Measurements from ENCODE around the gene ATP1B3.
"Not testable (repeated sequence)": the region's sequence is repeated elsewhere in the genome, so short reads cannot be mapped to it uniquely, and the experiment has no call there.

The ATP1B3 gene

DNA sequence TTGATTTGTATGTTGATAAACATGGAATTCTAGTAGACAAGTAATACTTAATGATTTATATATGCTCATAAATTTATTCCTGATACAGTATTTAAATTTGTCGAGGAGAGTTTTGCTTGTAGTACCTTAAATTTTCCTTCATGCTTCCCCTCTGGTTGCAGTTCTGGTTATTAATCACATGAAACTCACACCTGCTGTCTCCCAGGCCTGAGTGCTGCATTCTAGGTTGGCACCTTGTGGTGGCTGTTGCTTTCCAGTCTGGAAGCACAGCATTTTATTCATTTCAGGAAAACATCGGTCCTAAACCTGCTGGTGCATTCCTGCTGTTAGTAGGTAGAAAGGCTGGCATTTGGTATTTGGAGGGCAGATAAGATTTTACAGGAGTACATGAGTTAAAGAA, 44.9 kb downstream of the ATP1B3 start:
- no peaks in the 10 kb centered on the region for H3K9me3 ChIP-seq (replicated peaks; ENCODE audit: insufficient read depth, low read length)
- 0 out of 2 replicates have a peak, but pooled peaks cover 4% of the 10 kb centered on the region for H3K36me3 ChIP-seq (replicated peaks; ENCODE audit: insufficient read depth, low read length)
- no peak for DNase-seq
- no peak overlapping the region for H3K27ac ChIP-seq (ENCODE audit: low read length)
- H3K9me2 ChIP-seq (replicated peaks; ENCODE audit: insufficient read depth, low read length): no peaks in the 10 kb centered on the region
- no peaks in the 10 kb centered on the region for H3K79me2 ChIP-seq (ENCODE audit: low read length)
- TF ChIP-seq EZH2phosphoT487 (IDR thresholded peaks at IDR 0.05; ENCODE audit: low read length) (no peak), EZH2 (optimal IDR thresholded peaks at IDR 0.05; ENCODE audit: low read depth, low read length) (no peak)
- TF ChIP-seq, protein P1, sequence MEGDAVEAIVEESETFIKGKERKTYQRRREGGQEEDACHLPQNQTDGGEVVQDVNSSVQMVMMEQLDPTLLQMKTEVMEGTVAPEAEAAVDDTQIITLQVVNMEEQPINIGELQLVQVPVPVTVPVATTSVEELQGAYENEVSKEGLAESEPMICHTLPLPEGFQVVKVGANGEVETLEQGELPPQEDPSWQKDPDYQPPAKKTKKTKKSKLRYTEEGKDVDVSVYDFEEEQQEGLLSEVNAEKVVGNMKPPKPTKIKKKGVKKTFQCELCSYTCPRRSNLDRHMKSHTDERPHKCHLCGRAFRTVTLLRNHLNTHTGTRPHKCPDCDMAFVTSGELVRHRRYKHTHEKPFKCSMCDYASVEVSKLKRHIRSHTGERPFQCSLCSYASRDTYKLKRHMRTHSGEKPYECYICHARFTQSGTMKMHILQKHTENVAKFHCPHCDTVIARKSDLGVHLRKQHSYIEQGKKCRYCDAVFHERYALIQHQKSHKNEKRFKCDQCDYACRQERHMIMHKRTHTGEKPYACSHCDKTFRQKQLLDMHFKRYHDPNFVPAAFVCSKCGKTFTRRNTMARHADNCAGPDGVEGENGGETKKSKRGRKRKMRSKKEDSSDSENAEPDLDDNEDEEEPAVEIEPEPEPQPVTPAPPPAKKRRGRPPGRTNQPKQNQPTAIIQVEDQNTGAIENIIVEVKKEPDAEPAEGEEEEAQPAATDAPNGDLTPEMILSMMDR (IDR thresholded peaks at IDR 0.05; ENCODE audit: low read length): no peak
- no peaks in the 10 kb centered on the region for H3K27me3 ChIP-seq (replicated peaks; ENCODE audit: insufficient read depth, low read length)
- H3K4me1 ChIP-seq (ENCODE audit: low read length): 0 out of 2 replicates have a peak, but pooled peaks cover 3% of the 10 kb centered on the region
- H4K20me1 ChIP-seq (ENCODE audit: insufficient read depth, low read length): no peaks in the 10 kb centered on the region
- no peak overlapping the region for H3K4me2 ChIP-seq (ENCODE audit: low read depth, low read length)
- H3F3A ChIP-seq (ENCODE audit: insufficient read depth, low read length): no peaks in the 10 kb centered on the region
- H2AFZ ChIP-seq (ENCODE audit: low read length): no peak overlapping the region
- H3K4me3 ChIP-seq (ENCODE audit: low read length): no peak overlapping the region
- H3K9ac ChIP-seq (ENCODE audit: low read length): no peak overlapping the region

DNA sequence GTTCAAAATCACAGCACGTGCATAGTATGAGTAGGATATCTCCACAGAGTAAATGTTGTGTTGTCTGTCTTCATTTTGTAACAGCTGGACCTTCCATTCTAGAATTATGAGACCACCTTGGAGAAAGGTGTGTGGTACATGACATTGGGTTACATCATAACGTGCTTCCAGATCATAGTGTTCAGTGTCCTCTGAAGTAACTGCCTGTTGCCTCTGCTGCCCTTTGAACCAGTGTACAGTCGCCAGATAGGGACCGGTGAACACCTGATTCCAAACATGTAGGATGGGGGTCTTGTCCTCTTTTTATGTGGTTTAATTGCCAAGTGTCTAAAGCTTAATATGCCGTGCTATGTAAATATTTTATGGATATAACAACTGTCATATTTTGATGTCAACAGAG, 49.2 kb downstream of the ATP1B3 start:
- H3K9me3 ChIP-seq (replicated peaks; ENCODE audit: insufficient read depth, low read length); H3K27me3 ChIP-seq (replicated peaks; ENCODE audit: insufficient read depth, low read length); H3K9ac ChIP-seq (ENCODE audit: low read length); H4K20me1 ChIP-seq (ENCODE audit: insufficient read depth, low read length); H2AFZ ChIP-seq (ENCODE audit: low read length); H3K4me3 ChIP-seq (ENCODE audit: low read length); H3K36me3 ChIP-seq (replicated peaks; ENCODE audit: insufficient read depth, low read length); H3K4me1 ChIP-seq (ENCODE audit: low read length); H3F3A ChIP-seq (ENCODE audit: insufficient read depth, low read length); H3K4me2 ChIP-seq (ENCODE audit: low read depth, low read length); H3K27ac ChIP-seq (ENCODE audit: low read length); DNase-seq; H3K9me2 ChIP-seq (replicated peaks; ENCODE audit: insufficient read depth, low read length); H3K79me2 ChIP-seq (ENCODE audit: low read length): not testable (repeated sequence)

DNA sequence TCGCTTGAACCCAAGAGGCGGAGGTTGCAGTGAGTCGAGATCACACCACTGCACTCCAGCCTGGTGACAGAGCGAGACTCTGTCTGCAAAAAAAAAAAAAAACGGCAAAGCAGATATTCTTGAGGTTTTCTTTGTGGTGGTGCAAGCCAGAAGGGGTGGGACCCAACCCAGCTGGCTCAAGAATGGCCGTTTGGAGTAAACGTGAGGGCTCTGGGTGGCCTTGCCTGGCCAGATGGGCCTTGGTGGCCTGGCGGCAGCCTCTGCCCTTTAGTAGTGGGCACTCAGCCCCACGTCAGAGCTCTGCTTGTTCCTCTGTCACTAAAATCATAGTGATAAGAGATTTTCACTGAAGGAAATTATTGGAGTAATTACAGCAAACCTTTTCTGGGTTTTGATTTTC, 50.5 kb downstream of the ATP1B3 start:
- Histone ChIP-seq H3K9me3 (replicated peaks; ENCODE audit: insufficient read depth, low read length) (no peaks in the 10 kb centered on the region), H3F3A (ENCODE audit: insufficient read depth, low read length) (no peaks in the 10 kb centered on the region), H2AFZ (ENCODE audit: low read length) (no peak overlapping the region), H3K4me3 (ENCODE audit: low read length) (no peak overlapping the region), H3K4me2 (ENCODE audit: low read depth, low read length) (no peak overlapping the region), H3K27ac (ENCODE audit: low read length) (no peak overlapping the region), H3K79me2 (ENCODE audit: low read length) (no peaks in the 10 kb centered on the region), H4K20me1 (ENCODE audit: insufficient read depth, low read length) (no peaks in the 10 kb centered on the region), H3K9me2 (replicated peaks; ENCODE audit: insufficient read depth, low read length) (no peaks in the 10 kb centered on the region), H3K9ac (ENCODE audit: low read length) (no peak overlapping the region), H3K4me1 (ENCODE audit: low read length) (no peaks in the 10 kb centered on the region), H3K36me3 (replicated peaks; ENCODE audit: insufficient read depth, low read length) (0 out of 2 replicates have a peak, but pooled peaks cover 3% of the 10 kb centered on the region), H3K27me3 (replicated peaks; ENCODE audit: insufficient read depth, low read length) (no peaks in the 10 kb centered on the region)
- no peak for DNase-seq
- TF ChIP-seq EZH2phosphoT487 (IDR thresholded peaks at IDR 0.05; ENCODE audit: low read length) (no peak), EZH2 (optimal IDR thresholded peaks at IDR 0.05; ENCODE audit: low read depth, low read length) (no peak)
- TF ChIP-seq, protein P1 (IDR thresholded peaks at IDR 0.05; ENCODE audit: low read length): no peak

DNA sequence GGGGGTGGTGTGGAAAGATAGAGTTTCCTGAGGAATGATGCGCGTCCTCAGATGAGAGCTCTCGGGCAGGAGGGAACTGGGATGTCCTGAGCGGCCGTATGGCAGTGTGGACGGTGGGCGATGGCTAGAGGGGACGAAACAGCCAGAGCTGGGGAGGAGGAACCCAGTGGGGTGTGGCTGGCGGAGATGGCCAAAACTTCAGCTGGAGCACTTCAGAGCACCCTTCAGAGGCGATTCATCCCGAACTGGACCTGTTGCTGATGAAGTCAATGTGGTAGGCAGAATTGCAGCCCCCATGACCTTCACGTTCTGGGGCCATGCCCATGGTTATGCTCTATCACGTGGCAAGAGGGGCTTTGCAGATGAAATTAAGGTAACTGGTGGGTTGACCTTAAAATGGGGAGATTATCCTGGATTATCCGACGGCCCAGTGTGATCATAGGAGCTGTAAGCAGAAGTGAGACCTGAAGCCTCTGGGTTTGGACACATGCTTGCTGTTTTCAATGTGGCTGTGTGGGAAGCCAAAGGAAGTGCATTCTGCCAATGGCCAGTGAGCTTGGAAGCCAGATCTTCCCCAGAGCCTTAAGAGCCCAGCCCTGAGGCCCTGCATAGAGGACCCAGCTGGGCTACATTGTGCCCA, 52.3 kb downstream of the ATP1B3 start:
- TF ChIP-seq, protein P1 (IDR thresholded peaks at IDR 0.05; ENCODE audit: low read length): no peak
- TF ChIP-seq EZH2phosphoT487 (IDR thresholded peaks at IDR 0.05; ENCODE audit: low read length): no peak
- TF ChIP-seq EZH2 (optimal IDR thresholded peaks at IDR 0.05; ENCODE audit: low read depth, low read length): no peak

More for the DNA sequence above, 52.3 kb downstream of the ATP1B3 start:
- no peak overlapping the region for H3K4me2 ChIP-seq (ENCODE audit: low read depth, low read length)
- no peaks in the 10 kb centered on the region for H3K9me3 ChIP-seq (replicated peaks; ENCODE audit: insufficient read depth, low read length)
- no peaks in the 10 kb centered on the region for H3K4me1 ChIP-seq (ENCODE audit: low read length)
- no peak overlapping the region for H3K4me3 ChIP-seq (ENCODE audit: low read length)
- no peak for DNase-seq
- no peaks in the 10 kb centered on the region for H3K79me2 ChIP-seq (ENCODE audit: low read length)
- H3K27ac ChIP-seq (ENCODE audit: low read length): no peak overlapping the region
- no peaks in the 10 kb centered on the region for H3F3A ChIP-seq (ENCODE audit: insufficient read depth, low read length)
- H3K9ac ChIP-seq (ENCODE audit: low read length): no peak overlapping the region
- H2AFZ ChIP-seq (ENCODE audit: low read length): no peak overlapping the region
- no peaks in the 10 kb centered on the region for H3K9me2 ChIP-seq (replicated peaks; ENCODE audit: insufficient read depth, low read length)
- no peaks in the 10 kb centered on the region for H4K20me1 ChIP-seq (ENCODE audit: insufficient read depth, low read length)
- no peaks in the 10 kb centered on the region for H3K36me3 ChIP-seq (replicated peaks; ENCODE audit: insufficient read depth, low read length)
- H3K27me3 ChIP-seq (replicated peaks; ENCODE audit: insufficient read depth, low read length): no peaks in the 10 kb centered on the region
